HepG2 (cell line): ENCODE measurements around the gene TP63. TPM values are rescaled to one million over a fixed set of nuclear protein-coding genes. Genes with fewer than 3 reads are reported as not detected.

Source experiments
- ATAC-seq: fragments of 200-7000 bp; cut with Tn5 transposase; 3 replicates; pipeline ENCODE4 v1.9.1; 2020; ENCODE audit warnings: mild to moderate bottlenecking, moderate library complexity
- BruUV-seq: library from RNA; stranded (reverse); fragments of 400-500 nt; replicated peaks from 2 replicates; lab custom pipeline; 2021; lab: Mats Ljungman, UMichigan
- CTCF ChIA-PET: fragments of 300-600 bp; formaldehyde crosslinking; extraction: SDS; loops from one replicate; lab custom pipeline; 2021; ENCODE audit warnings: low total read pairs, inconsistent platforms, low intra/inter-chr PET ratio; lab: Yijun Ruan, JAX
- POLR2A ChIA-PET: fragments of 350-600 bp; sonication (Branson Sonifier 250); formaldehyde crosslinking; loops from one replicate; lab custom pipeline; 2020; ENCODE audit warnings: antibody characterized with exemption, inconsistent platforms; lab: Yijun Ruan, JAX
- DNase-seq: peaks from one replicate; pipeline ENCODE4 v3.0.0-alpha.2; 2015; ENCODE audit warnings: low spot score
- FAIRE-seq: peaks from 3 replicates; lab custom pipeline; 2011; peaks lifted over from hg19 to GRCh38; lab: Jason Lieb, UNC
- H2AFZ ChIP-seq: one replicate; pipeline ENCODE4 v1.6.1; 2011; ENCODE audit warnings: low read length, inconsistent platforms
- H3K27ac ChIP-seq: fragments of 300-600 bp; 3 replicates; pipeline ENCODE4 v1.8.0; 2011; ENCODE audit warnings: mixed run types, mild to moderate bottlenecking, mixed read lengths, low read length, inconsistent platforms; ENCODE audit not compliant: insufficient read depth; ENCODE audit errors: extremely low read length
- H3K27me3 ChIP-seq, 2 experiments: fragments of 200-600 bp in 1 of 2; 2 replicates in 1 of 2; 3 replicates in 1 of 2; pipeline versions ENCODE4 v1.6.0 to v1.8.0; 2011; ENCODE audit warnings: low read length in 2 of 2, mild to moderate bottlenecking in 2 of 2, moderate library complexity in 2 of 2, inconsistent platforms in 1 of 2; ENCODE audit not compliant: insufficient read depth in 2 of 2, control insufficient read depth in 1 of 2
- H3K36me3 ChIP-seq, 2 experiments: fragments of 200-600 bp in 1 of 2; replicated peaks in 1 of 2; 2 replicates in 1 of 2; 3 replicates in 1 of 2; pipeline versions ENCODE4 v1.5.1 to v1.8.0; 2011; ENCODE audit warnings: low read length in 2 of 2, inconsistent platforms in 1 of 2; ENCODE audit not compliant: insufficient read depth in 2 of 2, control insufficient read depth in 1 of 2
- H3K4me1 ChIP-seq: 2 replicates; pipeline ENCODE4 v1.5.1; 2012; ENCODE audit warnings: low read length, inconsistent platforms; ENCODE audit not compliant: insufficient read depth
- H3K4me2 ChIP-seq: 2 replicates; pipeline ENCODE4 v1.6.0; 2011; ENCODE audit warnings: low read depth, low read length, inconsistent platforms
- H3K4me3 ChIP-seq, 3 experiments: fragments of 200-600 bp in 1 of 3; sonication (generic), shearing (Covaris generic) in 1 of 3; replicated peaks in 1 of 3; 2 replicates each; pipeline ENCODE4 v1.5.1; 2011 to 2016; ENCODE audit warnings: low read length in 3 of 3, inconsistent platforms in 2 of 3, low read depth in 2 of 3, mild to moderate bottlenecking in 2 of 3, control low read depth in 1 of 3, mixed read lengths in 1 of 3; ENCODE audit not compliant: insufficient read depth in 1 of 3
- H3K79me2 ChIP-seq: one replicate; pipeline ENCODE4 v1.6.1; 2011; ENCODE audit warnings: low read length, inconsistent platforms; ENCODE audit not compliant: insufficient read depth
- H3K9ac ChIP-seq: 2 replicates; pipeline ENCODE4 v1.6.0; 2011; ENCODE audit warnings: mild to moderate bottlenecking, low read depth, low read length, inconsistent platforms; ENCODE audit not compliant: insufficient read depth
- H3K9me3 ChIP-seq: 2 replicates; pipeline ENCODE4 v1.5.1; 2012; ENCODE audit warnings: mild to moderate bottlenecking, low read length
- H4K20me1 ChIP-seq: 2 replicates; pipeline ENCODE4 v1.6.0; 2011; ENCODE audit warnings: inconsistent platforms, mild to moderate bottlenecking, low read length, moderate library complexity; ENCODE audit not compliant: insufficient read depth
- HDAC2 ChIP-seq: sonication (generic); formaldehyde crosslinking; IDR thresholded peaks from 2 replicates; pipeline ENCODE4 v1.4.0; 2020; ENCODE audit warnings: missing genetic modification reagents
- HNRNPLL ChIP-seq: fragments of 200-400 bp; formaldehyde crosslinking; IDR thresholded peaks from 2 replicates; pipeline ENCODE4 v1.6.1; 2017; ENCODE audit warnings: mild to moderate bottlenecking, low read depth, low read length; ENCODE audit not compliant: poor library complexity, severe bottlenecking
- KMT2A ChIP-seq: sonication (generic); formaldehyde crosslinking; IDR thresholded peaks from 2 replicates; pipeline ENCODE4 v1.4.0; 2020; ENCODE audit warnings: missing genetic modification reagents
- NCOA5 ChIP-seq: sonication (generic); formaldehyde crosslinking; IDR thresholded peaks from 2 replicates; pipeline ENCODE4 v1.4.0; 2020; ENCODE audit warnings: missing genetic modification reagents
- NFE2L2 ChIP-seq: fragments of 150-350 bp; IDR thresholded peaks from 2 replicates; pipeline ENCODE4 v1.6.1; 2014; ENCODE audit warnings: low read length
- SAFB2 ChIP-seq: sonication (generic); formaldehyde crosslinking; IDR thresholded peaks from 2 replicates; pipeline ENCODE4 v1.5.1; 2020; ENCODE audit warnings: missing genetic modification reagents, low read depth, mild to moderate bottlenecking, borderline replicate concordance
- SIX4 ChIP-seq: sonication (generic); formaldehyde crosslinking; IDR thresholded peaks from 2 replicates; pipeline ENCODE4 v1.4.0; 2020; ENCODE audit warnings: missing genetic modification reagents
- SSRP1 ChIP-seq: IDR thresholded peaks from 2 replicates; pipeline ENCODE4 v1.6.1; 2016; ENCODE audit warnings: control low read depth
- U2AF1 ChIP-seq: fragments of 200-400 bp; formaldehyde crosslinking; optimal IDR thresholded peaks from 2 replicates; pipeline ENCODE3; 2017; ENCODE audit warnings: mild to moderate bottlenecking, low read depth, low read length
- ZNF235 ChIP-seq: sonication (generic); formaldehyde crosslinking; IDR thresholded peaks from 2 replicates; pipeline ENCODE4 v1.8.1; 2023; ENCODE audit warnings: mild to moderate bottlenecking, missing genetic modification reagents, borderline replicate concordance
- ZNF256 ChIP-seq: sonication (generic); formaldehyde crosslinking; conservative IDR thresholded peaks from 2 replicates; pipeline ENCODE4 v1.4.0; 2020; ENCODE audit warnings: missing genetic modification reagents
- ZNF382 ChIP-seq: sonication (generic); formaldehyde crosslinking; IDR thresholded peaks from 2 replicates; pipeline ENCODE4 v1.5.0; 2020; ENCODE audit warnings: missing genetic modification reagents, mild to moderate bottlenecking, borderline replicate concordance
- ZNF446 ChIP-seq: sonication (generic); formaldehyde crosslinking; IDR thresholded peaks from 2 replicates; pipeline ENCODE4 v1.5.0; 2020; ENCODE audit warnings: mild to moderate bottlenecking, missing genetic modification reagents
- ZNF607 ChIP-seq: sonication (generic); formaldehyde crosslinking; IDR thresholded peaks from 2 replicates; pipeline ENCODE4 v1.5.1; 2020; ENCODE audit warnings: missing genetic modification reagents, mild to moderate bottlenecking, borderline replicate concordance
- ZNF614 ChIP-seq: IDR thresholded peaks from 2 replicates; pipeline ENCODE4 v1.6.1; 2018; ENCODE audit warnings: missing biosample characterization, missing genetic modification reagents, inconsistent platforms, borderline replicate concordance
- ZNF781 ChIP-seq: sonication (generic); formaldehyde crosslinking; IDR thresholded peaks from 2 replicates; pipeline ENCODE4 v1.5.1; 2020; ENCODE audit warnings: borderline replicate concordance, mild to moderate bottlenecking, missing genetic modification reagents; ENCODE audit errors: not compliant biosample characterization
- ZSCAN20 ChIP-seq: sonication (generic); formaldehyde crosslinking; IDR thresholded peaks from 2 replicates; pipeline ENCODE4 v1.4.0; 2020; ENCODE audit warnings: missing genetic modification reagents, mild to moderate bottlenecking, borderline replicate concordance
- WGBS: methylation state at CpG from one replicate; pipeline ENCODE4 v1.1.6; 2017; ENCODE audit warnings: low lambda C conversion rate; 5-methylcytosine and 5-hydroxymethylcytosine counted together
- in situ Hi-C: cut with HindIII; loops from 2 replicates; pipeline ENCODE4 v1.10.0; 2017; ENCODE audit warnings: low pct_unique_long_range_greater_than_20kb; ENCODE audit not compliant: extremely low pct_ligation_motif_present
- intact Hi-C: fragments of 100-400 bp; cut with micrococcal nuclease; formaldehyde crosslinking; loops from one replicate; pipeline ENCODE4 v1.10.0; 2022; ENCODE audit not compliant: unreplicated experiment
- polyA plus RNA-seq, 8 experiments: library from polyadenylated mRNA; depleted of rRNA in 3 of 8; stranded (reverse) in 7 of 8; unstranded in 1 of 8; fragments of >200 nt; fragmentation: Illumina TruSeq in 4 of 8; extraction: Trizol in 4 of 8; gene quantifications; 2 replicates each; pipeline versions ENCODE4 v1.2.1 to v1.2.3, GENCODE V29; 2011 to 2016; ENCODE audit warnings: low read depth in 4 of 8, missing spikeins in 1 of 8, mixed read lengths in 1 of 8; ENCODE audit not compliant: insufficient read depth in 1 of 8
- total RNA-seq, 5 experiments: library from RNA; depleted of rRNA; stranded (reverse); fragments of >200 nt; fragmentation: Illumina TruSeq; extraction: Trizol; gene quantifications; 2 replicates each; pipeline ENCODE4 v1.2.3, GENCODE V29; 2016; ENCODE audit warnings: low read depth in 1 of 5
- TF ChIP-seq, protein P1 (sequence below): sonication (generic); formaldehyde crosslinking; IDR thresholded peaks from 2 replicates; pipeline ENCODE4 v1.4.0; 2020; ENCODE audit warnings: missing genetic modification reagents, borderline replicate concordance
- TF ChIP-seq, protein P2 (sequence below): sonication (generic); formaldehyde crosslinking; IDR thresholded peaks from 2 replicates; pipeline ENCODE4 v1.8.0; 2022; ENCODE audit warnings: missing genetic modification reagents, mild to moderate bottlenecking, moderate library complexity, borderline replicate concordance

Gene TP63
- total and polyA plus RNA-seq, 2 of the 13 experiments (the other 11 are each of a cell fraction or from before 2014, with no cell fraction given) = not detected

DNA sequence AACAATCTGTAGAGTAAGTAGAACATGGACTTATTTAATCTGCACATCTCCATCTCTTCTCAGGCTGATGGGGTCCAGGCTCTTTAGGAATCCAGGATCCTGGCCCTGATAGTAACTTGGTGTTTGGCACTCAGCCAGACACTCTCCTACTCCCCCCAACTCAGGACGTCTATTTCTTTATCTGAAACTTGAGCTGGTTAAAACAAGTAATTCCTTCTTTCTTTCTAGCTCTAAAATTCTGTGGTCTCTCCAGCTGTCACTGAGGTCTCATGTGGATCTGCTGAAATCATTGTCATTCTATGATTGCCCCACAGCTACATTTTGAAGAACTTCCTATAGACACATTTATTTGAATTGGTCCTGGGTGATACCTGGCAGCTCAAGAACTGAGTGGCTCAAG lies 59.0 kb downstream of the TP63 start (continued):
- TF ChIP-seq, protein P1, sequence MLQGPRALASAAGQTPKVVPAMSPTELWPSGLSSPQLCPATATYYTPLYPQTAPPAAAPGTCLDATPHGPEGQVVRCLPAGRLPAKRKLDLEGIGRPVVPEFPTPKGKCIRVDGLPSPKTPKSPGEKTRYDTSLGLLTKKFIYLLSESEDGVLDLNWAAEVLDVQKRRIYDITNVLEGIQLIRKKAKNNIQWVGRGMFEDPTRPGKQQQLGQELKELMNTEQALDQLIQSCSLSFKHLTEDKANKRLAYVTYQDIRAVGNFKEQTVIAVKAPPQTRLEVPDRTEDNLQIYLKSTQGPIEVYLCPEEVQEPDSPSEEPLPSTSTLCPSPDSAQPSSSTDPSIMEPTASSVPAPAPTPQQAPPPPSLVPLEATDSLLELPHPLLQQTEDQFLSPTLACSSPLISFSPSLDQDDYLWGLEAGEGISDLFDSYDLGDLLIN (CRISPR knock-in tag) = no peak
- TF ChIP-seq SAFB2 (CRISPR knock-in tag) = no peak
- no peak for TF ChIP-seq HDAC2 (CRISPR knock-in tag)
- no peak for TF ChIP-seq ZNF446 (CRISPR knock-in tag)
- no peak for TF ChIP-seq U2AF1
- TF ChIP-seq NCOA5 (CRISPR knock-in tag) = no peak
- TF ChIP-seq, protein P2, sequence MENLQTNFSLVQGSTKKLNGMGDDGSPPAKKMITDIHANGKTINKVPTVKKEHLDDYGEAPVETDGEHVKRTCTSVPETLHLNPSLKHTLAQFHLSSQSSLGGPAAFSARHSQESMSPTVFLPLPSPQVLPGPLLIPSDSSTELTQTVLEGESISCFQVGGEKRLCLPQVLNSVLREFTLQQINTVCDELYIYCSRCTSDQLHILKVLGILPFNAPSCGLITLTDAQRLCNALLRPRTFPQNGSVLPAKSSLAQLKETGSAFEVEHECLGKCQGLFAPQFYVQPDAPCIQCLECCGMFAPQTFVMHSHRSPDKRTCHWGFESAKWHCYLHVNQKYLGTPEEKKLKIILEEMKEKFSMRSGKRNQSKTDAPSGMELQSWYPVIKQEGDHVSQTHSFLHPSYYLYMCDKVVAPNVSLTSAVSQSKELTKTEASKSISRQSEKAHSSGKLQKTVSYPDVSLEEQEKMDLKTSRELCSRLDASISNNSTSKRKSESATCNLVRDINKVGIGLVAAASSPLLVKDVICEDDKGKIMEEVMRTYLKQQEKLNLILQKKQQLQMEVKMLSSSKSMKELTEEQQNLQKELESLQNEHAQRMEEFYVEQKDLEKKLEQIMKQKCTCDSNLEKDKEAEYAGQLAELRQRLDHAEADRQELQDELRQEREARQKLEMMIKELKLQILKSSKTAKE (CRISPR knock-in tag) = no peak

DNA sequence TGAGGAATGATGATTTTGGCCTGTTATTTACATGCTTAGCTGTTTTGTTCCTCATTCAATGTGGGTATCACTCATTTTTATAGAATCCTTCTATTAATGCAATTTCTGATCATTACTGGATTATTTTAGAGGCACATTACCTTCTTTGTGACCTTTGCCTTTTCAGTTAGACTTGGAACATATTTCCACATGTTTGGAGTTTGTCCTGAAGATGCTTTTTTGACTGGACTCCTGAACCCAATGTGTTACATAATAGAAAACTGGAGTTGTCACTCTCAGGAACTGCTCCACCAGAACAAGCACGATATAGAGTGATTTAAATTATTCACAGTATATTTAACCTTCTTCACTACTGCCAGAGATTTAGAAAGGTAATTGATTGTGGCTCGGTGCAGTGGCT lies 59.5 kb downstream of the TP63 start:
- no peak for TF ChIP-seq HNRNPLL
- no peak for TF ChIP-seq ZNF607
- TF ChIP-seq ZNF382 = no peak
- TF ChIP-seq ZSCAN20 (CRISPR knock-in tag) = no peak
- no peak for TF ChIP-seq ZNF781
- no peak for TF ChIP-seq SIX4 (CRISPR knock-in tag)
- TF ChIP-seq KMT2A (CRISPR knock-in tag) = no peak
- TF ChIP-seq ZNF235 (CRISPR knock-in tag) = no peak
- TF ChIP-seq SSRP1 (CRISPR knock-in tag) = no peak
- TF ChIP-seq NFE2L2 = no peak
- TF ChIP-seq ZNF256 (CRISPR knock-in tag) = no peak
- no peak for TF ChIP-seq ZNF614 (CRISPR knock-in tag)
- Histone ChIP-seq H3K4me3 (no peak overlapping the region), H3K9ac (no peak overlapping the region), H3K9me3 (no peaks in the 10 kb centered on the region), H3K4me1 (no peaks in the 10 kb centered on the region), H2AFZ (no peak overlapping the region), H3K27ac (no peak overlapping the region), H3K79me2 (no peaks in the 10 kb centered on the region), H3K36me3 (no peaks in the 10 kb centered on the region), H3K27me3 (no peaks in the 10 kb centered on the region), H3K4me2 (no peak overlapping the region), H4K20me1 (no peaks in the 10 kb centered on the region)
- ChIA-PET POLR2A (no interaction called here), CTCF (no interaction called here)
- ATAC-seq = no peak
- intact Hi-C loops = no loop called here
- in situ Hi-C loops = no loop called here
- FAIRE-seq = no peak
- BruUV-seq = no TSS peak
- WGBS = 21% methylated on average over 2 of the region's 2 CpGs
- DNase-seq = no peak
